H9 (cell line): Measurements from ENCODE around the gene VIT. TPM values are rescaled to one million over a fixed set of nuclear protein-coding genes. Genes with fewer than 3 reads are reported as not detected.

Experiments used
- DNase-seq: peaks from one replicate; pipeline ENCODE4 v3.0.0-alpha.2; 2017
- H2AFZ ChIP-seq: one replicate; pipeline ENCODE4 v1.6.1; 2013; ENCODE audit warnings: mild to moderate bottlenecking, low read length, control low read depth, moderate library complexity
- H2AK5ac ChIP-seq: 2 replicates; pipeline ENCODE4 v1.6.1; 2013; ENCODE audit warnings: low read length, control low read depth, mixed read lengths; ENCODE audit not compliant: insufficient read length
- H2BK120ac ChIP-seq: one replicate; pipeline ENCODE4 v1.6.1; 2013; ENCODE audit warnings: low read depth, mild to moderate bottlenecking, low read length, control low read depth, inconsistent platforms; ENCODE audit not compliant: poor library complexity, severe bottlenecking
- H2BK12ac ChIP-seq: 2 replicates; pipeline ENCODE4 v1.6.1; 2013; ENCODE audit warnings: low read length, control low read depth, mixed read lengths, low read depth; ENCODE audit not compliant: insufficient read length
- H2BK15ac ChIP-seq: 2 replicates; pipeline ENCODE4 v1.6.1; 2013; ENCODE audit warnings: low read depth, low read length, control low read depth
- H2BK20ac ChIP-seq: one replicate; pipeline ENCODE4 v1.6.1; 2013; ENCODE audit warnings: low read depth, mild to moderate bottlenecking, low read length, control low read depth, inconsistent platforms; ENCODE audit not compliant: poor library complexity, severe bottlenecking
- H2BK5ac ChIP-seq: 2 replicates; pipeline ENCODE4 v1.6.1; 2013; ENCODE audit warnings: low read length, control low read depth, mixed read lengths; ENCODE audit not compliant: insufficient read length
- H3K14ac ChIP-seq: 2 replicates; pipeline ENCODE4 v1.6.1; 2013; ENCODE audit warnings: low read length, control low read depth; ENCODE audit not compliant: insufficient read depth
- H3K18ac ChIP-seq: 2 replicates; pipeline ENCODE4 v1.6.1; 2013; ENCODE audit warnings: low read depth, mild to moderate bottlenecking, mixed read lengths, low read length, control low read depth; ENCODE audit not compliant: insufficient read length
- H3K23ac ChIP-seq: 2 replicates; pipeline ENCODE4 v1.6.1; 2013; ENCODE audit warnings: low read length, control low read depth, mixed read lengths, low read depth; ENCODE audit not compliant: insufficient read length
- H3K23me2 ChIP-seq: 2 replicates; pipeline ENCODE4 v1.6.1; 2013; ENCODE audit warnings: low read depth, mild to moderate bottlenecking, mixed read lengths, low read length, control low read depth; ENCODE audit not compliant: insufficient read length, poor library complexity, severe bottlenecking
- H3K27ac ChIP-seq: 2 replicates; pipeline ENCODE4 v1.5.1; 2013; ENCODE audit warnings: low read length, control low read depth, mixed read lengths, low read depth; ENCODE audit not compliant: insufficient read length
- H3K27me3 ChIP-seq: 2 replicates; pipeline ENCODE4 v1.6.1; 2013; ENCODE audit warnings: low read length, control low read depth, inconsistent platforms; ENCODE audit not compliant: insufficient read depth
- H3K4ac ChIP-seq: 2 replicates; pipeline ENCODE4 v1.6.1; 2013; ENCODE audit warnings: low read depth, mild to moderate bottlenecking, control low read depth, inconsistent platforms, low read length, moderate library complexity
- H3K4me1 ChIP-seq: 2 replicates; pipeline ENCODE4 v1.6.1; 2013; ENCODE audit warnings: low read length, control low read depth, inconsistent platforms; ENCODE audit not compliant: insufficient read depth
- H3K4me2 ChIP-seq: 2 replicates; pipeline ENCODE4 v1.6.1; 2013; ENCODE audit warnings: low read length, control low read depth, mixed read lengths; ENCODE audit not compliant: insufficient read length, insufficient read depth
- H3K56ac ChIP-seq: 2 replicates; pipeline ENCODE4 v1.6.1; 2013; ENCODE audit warnings: low read depth, mild to moderate bottlenecking, mixed read lengths, low read length, control low read depth; ENCODE audit not compliant: insufficient read length
- H3K79me1 ChIP-seq: 2 replicates; pipeline ENCODE4 v1.6.1; 2013; ENCODE audit warnings: low read depth, mild to moderate bottlenecking, moderate library complexity, low read length, control low read depth, inconsistent platforms; ENCODE audit not compliant: insufficient read depth, poor library complexity, severe bottlenecking
- H3K79me2 ChIP-seq: 2 replicates; pipeline ENCODE4 v1.6.1; 2013; ENCODE audit warnings: low read length, control low read depth, inconsistent platforms; ENCODE audit not compliant: insufficient read depth
- H3K9ac ChIP-seq: 2 replicates; pipeline ENCODE4 v1.6.1; 2013; ENCODE audit warnings: low read length, control low read depth, mixed read lengths; ENCODE audit not compliant: insufficient read length; ENCODE audit errors: extremely low read depth
- H3K9me3 ChIP-seq: one replicate; pipeline ENCODE4 v1.6.1; 2013; ENCODE audit warnings: low read depth, low read length, inconsistent platforms; ENCODE audit not compliant: control insufficient read depth
- H3T11ph ChIP-seq: one replicate; pipeline ENCODE4 v1.6.1; 2013; ENCODE audit warnings: mild to moderate bottlenecking, low read length, control low read depth, inconsistent platforms
- H4K20me1 ChIP-seq: one replicate; pipeline ENCODE4 v1.6.1; 2013; ENCODE audit not compliant: control insufficient read depth, insufficient read length, insufficient read depth
- H4K5ac ChIP-seq: 2 replicates; pipeline ENCODE4 v1.6.1; 2013; ENCODE audit warnings: low read depth, mild to moderate bottlenecking, mixed read lengths, low read length, control low read depth; ENCODE audit not compliant: insufficient read length
- H4K8ac ChIP-seq: replicated peaks from 2 replicates; pipeline ENCODE4 v1.6.1; 2013; ENCODE audit warnings: low read length, control low read depth, mixed read lengths, low read depth; ENCODE audit not compliant: insufficient read length
- H4K91ac ChIP-seq: 2 replicates; pipeline ENCODE4 v1.6.1; 2013; ENCODE audit warnings: low read depth, mild to moderate bottlenecking, moderate library complexity, mixed read lengths, low read length, control low read depth; ENCODE audit not compliant: insufficient read length
- H3K27ac Mint-ChIP-seq, 3 experiments: 2 replicates in 2 of 3; 3 replicates in 1 of 3; pipeline ENCODE4 v1.8.0; 2020 to 2021; ENCODE audit warnings: mixed read lengths in 3 of 3, mild to moderate bottlenecking in 1 of 3, moderate library complexity in 1 of 3
- H3K27me3 Mint-ChIP-seq: 2 replicates; pipeline ENCODE4 v1.8.0; 2021; ENCODE audit warnings: low read depth, mild to moderate bottlenecking, moderate library complexity, mixed read lengths
- H3K36me3 Mint-ChIP-seq, 3 experiments: 2 replicates in 2 of 3; 3 replicates in 1 of 3; pipeline ENCODE4 v1.8.0; 2020 to 2021; ENCODE audit warnings: low read depth in 3 of 3, mixed read lengths in 3 of 3; ENCODE audit not compliant: insufficient read depth in 1 of 3
- H3K4me1 Mint-ChIP-seq, 2 experiments: 2 replicates each; pipeline ENCODE4 v1.8.0; 2020; ENCODE audit warnings: mixed read lengths in 2 of 2
- H3K4me3 Mint-ChIP-seq, 2 experiments: 2 replicates in 1 of 2; 3 replicates in 1 of 2; pipeline ENCODE4 v1.8.0; 2020 to 2021; ENCODE audit warnings: mild to moderate bottlenecking in 2 of 2, mixed read lengths in 2 of 2, moderate library complexity in 1 of 2
- H3K9me3 Mint-ChIP-seq, 2 experiments: 2 replicates in 1 of 2; 3 replicates in 1 of 2; pipeline ENCODE4 v1.8.0; 2020; ENCODE audit warnings: mild to moderate bottlenecking in 2 of 2, mixed read lengths in 2 of 2, moderate library complexity in 1 of 2
- WGBS: extraction: QIAGEN DNeasy Blood & Tissue Kit; methylation state at CpG from one replicate; pipeline ENCODE4 v1.1.7; 2013; ENCODE audit warnings: missing lambda C conversion rate, low lambda C conversion rate, mixed read lengths; ENCODE audit not compliant: insufficient read length; ENCODE audit errors: extremely low coverage; 5-methylcytosine and 5-hydroxymethylcytosine counted together
- total RNA-seq: library from RNA; stranded (reverse); gene quantifications from 2 replicates; pipeline ENCODE4 v1.2.1, GENCODE V29; 2021
- TF ChIP-seq, protein P1 (sequence below): fragments of 200-600 bp; sonication (generic); conservative IDR thresholded peaks from 3 replicates; pipeline ENCODE4 v1.8.0; 2021; ENCODE audit warnings: antibody characterized with exemption, mild to moderate bottlenecking

The VIT gene
- total RNA-seq, 1 experiment from 2014 or later: 0.15 TPM

GRCh38 chr2:36780231-36780839 lies 83.8 kb downstream of the VIT start:
- H2BK20ac ChIP-seq: no peak overlapping the region
- H3K9ac ChIP-seq: no peak overlapping the region
- no peak overlapping the region for H3K14ac ChIP-seq
- no peak overlapping the region for H2BK12ac ChIP-seq
- peaks cover 3% of the 10 kb centered on the region; the same call in 1 of the 2 replicates for H3K4me1 ChIP-seq
- peak overlapping the region; percentile 78 for H2AFZ ChIP-seq
- TF ChIP-seq, protein P1, sequence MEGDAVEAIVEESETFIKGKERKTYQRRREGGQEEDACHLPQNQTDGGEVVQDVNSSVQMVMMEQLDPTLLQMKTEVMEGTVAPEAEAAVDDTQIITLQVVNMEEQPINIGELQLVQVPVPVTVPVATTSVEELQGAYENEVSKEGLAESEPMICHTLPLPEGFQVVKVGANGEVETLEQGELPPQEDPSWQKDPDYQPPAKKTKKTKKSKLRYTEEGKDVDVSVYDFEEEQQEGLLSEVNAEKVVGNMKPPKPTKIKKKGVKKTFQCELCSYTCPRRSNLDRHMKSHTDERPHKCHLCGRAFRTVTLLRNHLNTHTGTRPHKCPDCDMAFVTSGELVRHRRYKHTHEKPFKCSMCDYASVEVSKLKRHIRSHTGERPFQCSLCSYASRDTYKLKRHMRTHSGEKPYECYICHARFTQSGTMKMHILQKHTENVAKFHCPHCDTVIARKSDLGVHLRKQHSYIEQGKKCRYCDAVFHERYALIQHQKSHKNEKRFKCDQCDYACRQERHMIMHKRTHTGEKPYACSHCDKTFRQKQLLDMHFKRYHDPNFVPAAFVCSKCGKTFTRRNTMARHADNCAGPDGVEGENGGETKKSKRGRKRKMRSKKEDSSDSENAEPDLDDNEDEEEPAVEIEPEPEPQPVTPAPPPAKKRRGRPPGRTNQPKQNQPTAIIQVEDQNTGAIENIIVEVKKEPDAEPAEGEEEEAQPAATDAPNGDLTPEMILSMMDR: peak; percentile 85
- no peaks in the 10 kb centered on the region for H3K79me1 ChIP-seq
- H3K23ac ChIP-seq: no peak overlapping the region
- H3K79me2 ChIP-seq: no peaks in the 10 kb centered on the region
- Mint-ChIP-seq H3K4me3 (no peak overlapping the region), H3K4me1 (peaks cover 27 to 34% of the 10 kb centered on the region in 2 experiments), H3K36me3 (no peaks in the 10 kb centered on the region), H3K9me3 (no peaks in the 10 kb centered on the region), H3K27ac (no peak overlapping the region), H3K27me3 (no peaks in the 10 kb centered on the region)
- no peaks in the 10 kb centered on the region for H3K23me2 ChIP-seq
- no peak overlapping the region for H2BK120ac ChIP-seq
- H2AK5ac ChIP-seq: no peak overlapping the region
- H3K18ac ChIP-seq: no peak overlapping the region
- no peak overlapping the region for H4K91ac ChIP-seq
- no peaks in the 10 kb centered on the region for H3K9me3 ChIP-seq
- no peak for DNase-seq
- H3T11ph ChIP-seq: no peak overlapping the region
- H2BK15ac ChIP-seq: no peak overlapping the region
- H3K4ac ChIP-seq: no peak overlapping the region
- no peak overlapping the region for H4K5ac ChIP-seq
- no peaks in the 10 kb centered on the region for H3K27me3 ChIP-seq
- no peak overlapping the region for H3K27ac ChIP-seq
- H3K56ac ChIP-seq: no peak overlapping the region
- H4K8ac ChIP-seq: no peak overlapping the region
- H2BK5ac ChIP-seq: no peak overlapping the region
- no peak overlapping the region for H3K4me2 ChIP-seq
- no CpG with 5 or more reads among the region's 4 CpGs for WGBS
- H4K20me1 ChIP-seq: no peaks in the 10 kb centered on the region
